K562 (cell line): ENCODE measurements around the gene FUT6. TPM values are rescaled to one million over a fixed set of nuclear protein-coding genes. Genes with fewer than 3 reads are reported as not detected.

Source experiments
- CBX8 ChIP-seq: fragments of 200-600 bp; sonication (generic); IDR thresholded peaks from 2 replicates; pipeline ENCODE4 v1.6.1; 2012; ENCODE audit warnings: borderline replicate concordance, mixed run types, low read depth, mild to moderate bottlenecking, moderate library complexity, mixed read lengths, low read length, control low read depth, inconsistent platforms; ENCODE audit not compliant: poor library complexity, severe bottlenecking; ENCODE audit errors: extremely low read depth
- FOXJ3 ChIP-seq: sonication (generic); formaldehyde crosslinking; IDR thresholded peaks from 2 replicates; pipeline ENCODE4 v1.4.0; 2020; ENCODE audit warnings: mild to moderate bottlenecking, missing genetic modification reagents
- SRSF3 ChIP-seq: fragments of 200-400 bp; formaldehyde crosslinking; IDR thresholded peaks from 2 replicates; pipeline ENCODE4 v1.6.1; 2016; ENCODE audit warnings: mild to moderate bottlenecking, low read length, moderate library complexity; ENCODE audit not compliant: insufficient read depth
- SUPT5H ChIP-seq: fragments of 450-650 bp; IDR thresholded peaks from 2 replicates; pipeline ENCODE4 v1.6.1; 2016
- ZBTB5 ChIP-seq: fragments of 450-650 bp; IDR thresholded peaks from 2 replicates; pipeline ENCODE4 v1.6.1; 2017; ENCODE audit warnings: antibody characterized with exemption
- ZNF232 ChIP-seq: sonication (generic); formaldehyde crosslinking; IDR thresholded peaks from 2 replicates; pipeline ENCODE4 v1.8.0; 2022; ENCODE audit warnings: mild to moderate bottlenecking, missing genetic modification reagents
- ZNF655 ChIP-seq: fragments of 250-450 bp; sonication (Bioruptor Pico); IDR thresholded peaks from 2 replicates; pipeline ENCODE4 v1.5.0; 2021
- polyA plus RNA-seq, 8 experiments: library from polyadenylated mRNA; depleted of rRNA in 4 of 8; stranded (reverse) in 5 of 8; unstranded in 3 of 8; fragments of >200 nt; fragmentation: Nextera tagmentation in 2 of 8; fragmentation: Illumina TruSeq in 1 of 8; extraction: Ambion mirVana in 2 of 8; extraction: Trizol in 1 of 8; gene quantifications; 2 replicates each; pipeline versions ENCODE4 v1.2.1 to v1.2.3, GENCODE V29; 2011 to 2014; ENCODE audit warnings: inconsistent platforms in 1 of 8, missing spikeins in 1 of 8
- total RNA-seq, 7 experiments: library from RNA; depleted of rRNA in 6 of 7; stranded (reverse); fragments of >200 nt in 6 of 7; fragmentation: Illumina TruSeq in 2 of 7; extraction: Trizol in 2 of 7; gene quantifications; 2 replicates each; pipeline versions ENCODE4 v1.2.1 to v1.2.3, GENCODE V29; 2011 to 2021; ENCODE audit warnings: low replicate concordance in 1 of 7
- TF ChIP-seq, protein P1 (sequence below): fragments of 450-650 bp; IDR thresholded peaks from 2 replicates; pipeline ENCODE4 v1.6.1; 2018; ENCODE audit warnings: mild to moderate bottlenecking, low read depth; ENCODE audit not compliant: partially characterized antibody
- TF ChIP-seq, protein P2 (sequence below): fragments of 250-450 bp; sonication (Bioruptor Pico); IDR thresholded peaks from 2 replicates; pipeline ENCODE4 v1.5.0; 2022; ENCODE audit warnings: mild to moderate bottlenecking
- TF ChIP-seq, protein P3 (sequence below): fragments of 250-450 bp; sonication (Bioruptor Pico); IDR thresholded peaks from 2 replicates; pipeline ENCODE4 v1.8.0; 2021; ENCODE audit warnings: moderate library complexity, mild to moderate bottlenecking, inconsistent platforms

The FUT6 gene
- total and polyA plus RNA-seq, 9 of the 15 experiments (the other 6 are each of a cell fraction or from before 2014, with no cell fraction given), result 0.04 TPM; not detected in 8

DNA sequence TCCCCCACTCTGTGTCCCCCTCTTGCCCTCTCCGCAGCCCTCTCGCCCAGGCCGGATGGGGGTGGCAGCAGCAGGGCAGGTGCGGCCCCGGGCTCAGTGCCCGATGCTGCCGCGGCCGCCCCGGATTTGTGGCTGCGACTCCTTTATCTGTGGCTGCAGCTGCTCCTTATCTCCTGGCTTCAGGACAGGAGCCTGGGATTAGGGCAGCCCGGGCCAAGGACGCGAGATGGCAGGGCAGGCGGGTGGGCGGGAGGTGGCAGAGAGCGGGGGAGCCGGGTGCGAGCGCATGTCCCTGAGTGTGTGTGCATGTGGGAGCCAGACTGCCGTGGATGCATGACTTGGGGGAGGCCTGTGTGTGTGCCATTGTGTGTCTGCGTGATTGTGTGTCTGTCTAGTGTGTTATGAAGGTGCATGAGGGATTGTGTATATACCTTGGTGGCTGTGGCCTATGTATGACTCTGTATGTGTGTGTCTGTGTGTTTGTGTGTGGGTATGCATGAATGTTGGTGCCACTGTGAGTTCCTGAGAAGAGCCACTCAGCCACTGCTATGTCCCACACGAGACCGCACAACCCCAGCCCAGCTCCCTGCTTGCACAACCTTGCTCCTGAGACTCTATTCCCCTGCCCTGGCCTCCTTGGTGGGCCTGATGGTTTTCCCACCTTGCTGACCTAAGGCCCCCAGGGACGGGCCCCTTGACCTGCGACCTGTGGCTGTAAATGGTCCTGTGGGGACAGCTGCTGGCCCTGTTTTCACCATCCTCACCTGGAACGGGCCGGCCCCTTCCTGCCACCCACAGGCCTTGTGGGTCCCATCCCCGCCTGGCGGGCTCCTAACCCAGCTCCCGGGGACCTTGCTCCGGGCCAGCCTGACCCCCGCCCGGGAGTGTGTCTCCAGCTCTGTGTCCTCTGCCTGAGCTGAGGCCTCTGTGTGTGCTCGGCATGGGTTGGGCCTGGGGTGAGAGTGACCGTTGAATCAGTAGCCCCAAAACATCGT is 40.0 kb downstream of the FUT6 start (continued):
- TF ChIP-seq SRSF3 (no peak), ZNF655 (CRISPR knock-in tag) (no peak), FOXJ3 (no peak), CBX8 (no peak), SUPT5H (no peak), ZBTB5 (no peak), ZNF232 (CRISPR knock-in tag) (no peak)
- TF ChIP-seq, protein P1, sequence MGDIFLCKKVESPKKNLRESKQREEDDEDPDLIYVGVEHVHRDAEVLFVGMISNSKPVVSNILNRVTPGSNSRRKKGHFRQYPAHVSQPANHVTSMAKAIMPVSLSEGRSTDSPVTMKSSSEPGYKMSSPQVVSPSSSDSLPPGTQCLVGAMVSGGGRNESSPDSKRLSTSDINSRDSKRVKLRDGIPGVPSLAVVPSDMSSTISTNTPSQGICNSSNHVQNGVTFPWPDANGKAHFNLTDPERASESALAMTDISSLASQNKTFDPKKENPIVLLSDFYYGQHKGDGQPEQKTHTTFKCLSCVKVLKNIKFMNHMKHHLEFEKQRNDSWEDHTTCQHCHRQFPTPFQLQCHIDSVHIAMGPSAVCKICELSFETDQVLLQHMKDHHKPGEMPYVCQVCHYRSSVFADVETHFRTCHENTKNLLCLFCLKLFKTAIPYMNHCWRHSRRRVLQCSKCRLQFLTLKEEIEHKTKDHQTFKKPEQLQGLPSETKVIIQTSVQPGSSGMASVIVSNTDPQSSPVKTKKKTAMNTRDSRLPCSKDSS, result no peak
- TF ChIP-seq, protein P2, sequence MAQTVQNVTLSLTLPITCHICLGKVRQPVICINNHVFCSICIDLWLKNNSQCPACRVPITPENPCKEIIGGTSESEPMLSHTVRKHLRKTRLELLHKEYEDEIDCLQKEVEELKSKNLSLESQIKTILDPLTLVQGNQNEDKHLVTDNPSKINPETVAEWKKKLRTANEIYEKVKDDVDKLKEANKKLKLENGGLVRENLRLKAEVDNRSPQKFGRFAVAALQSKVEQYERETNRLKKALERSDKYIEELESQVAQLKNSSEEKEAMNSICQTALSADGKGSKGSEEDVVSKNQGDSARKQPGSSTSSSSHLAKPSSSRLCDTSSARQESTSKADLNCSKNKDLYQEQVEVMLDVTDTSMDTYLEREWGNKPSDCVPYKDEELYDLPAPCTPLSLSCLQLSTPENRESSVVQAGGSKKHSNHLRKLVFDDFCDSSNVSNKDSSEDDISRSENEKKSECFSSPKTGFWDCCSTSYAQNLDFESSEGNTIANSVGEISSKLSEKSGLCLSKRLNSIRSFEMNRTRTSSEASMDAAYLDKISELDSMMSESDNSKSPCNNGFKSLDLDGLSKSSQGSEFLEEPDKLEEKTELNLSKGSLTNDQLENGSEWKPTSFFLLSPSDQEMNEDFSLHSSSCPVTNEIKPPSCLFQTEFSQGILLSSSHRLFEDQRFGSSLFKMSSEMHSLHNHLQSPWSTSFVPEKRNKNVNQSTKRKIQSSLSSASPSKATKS (CRISPR knock-in tag), result no peak
- TF ChIP-seq, protein P3, sequence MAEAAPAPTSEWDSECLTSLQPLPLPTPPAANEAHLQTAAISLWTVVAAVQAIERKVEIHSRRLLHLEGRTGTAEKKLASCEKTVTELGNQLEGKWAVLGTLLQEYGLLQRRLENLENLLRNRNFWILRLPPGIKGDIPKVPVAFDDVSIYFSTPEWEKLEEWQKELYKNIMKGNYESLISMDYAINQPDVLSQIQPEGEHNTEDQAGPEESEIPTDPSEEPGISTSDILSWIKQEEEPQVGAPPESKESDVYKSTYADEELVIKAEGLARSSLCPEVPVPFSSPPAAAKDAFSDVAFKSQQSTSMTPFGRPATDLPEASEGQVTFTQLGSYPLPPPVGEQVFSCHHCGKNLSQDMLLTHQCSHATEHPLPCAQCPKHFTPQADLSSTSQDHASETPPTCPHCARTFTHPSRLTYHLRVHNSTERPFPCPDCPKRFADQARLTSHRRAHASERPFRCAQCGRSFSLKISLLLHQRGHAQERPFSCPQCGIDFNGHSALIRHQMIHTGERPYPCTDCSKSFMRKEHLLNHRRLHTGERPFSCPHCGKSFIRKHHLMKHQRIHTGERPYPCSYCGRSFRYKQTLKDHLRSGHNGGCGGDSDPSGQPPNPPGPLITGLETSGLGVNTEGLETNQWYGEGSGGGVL (CRISPR knock-in tag), result no peak
